Measurements from ENCODE around the gene USP7.
A peak's percentile ranks its signal among the peaks of the same experiment; 100 is the strongest.
"Not testable (repeated sequence)": the region's sequence is repeated elsewhere in the genome, so short reads cannot be mapped to it uniquely, and the experiment has no call there.

The USP7 gene

DNA sequence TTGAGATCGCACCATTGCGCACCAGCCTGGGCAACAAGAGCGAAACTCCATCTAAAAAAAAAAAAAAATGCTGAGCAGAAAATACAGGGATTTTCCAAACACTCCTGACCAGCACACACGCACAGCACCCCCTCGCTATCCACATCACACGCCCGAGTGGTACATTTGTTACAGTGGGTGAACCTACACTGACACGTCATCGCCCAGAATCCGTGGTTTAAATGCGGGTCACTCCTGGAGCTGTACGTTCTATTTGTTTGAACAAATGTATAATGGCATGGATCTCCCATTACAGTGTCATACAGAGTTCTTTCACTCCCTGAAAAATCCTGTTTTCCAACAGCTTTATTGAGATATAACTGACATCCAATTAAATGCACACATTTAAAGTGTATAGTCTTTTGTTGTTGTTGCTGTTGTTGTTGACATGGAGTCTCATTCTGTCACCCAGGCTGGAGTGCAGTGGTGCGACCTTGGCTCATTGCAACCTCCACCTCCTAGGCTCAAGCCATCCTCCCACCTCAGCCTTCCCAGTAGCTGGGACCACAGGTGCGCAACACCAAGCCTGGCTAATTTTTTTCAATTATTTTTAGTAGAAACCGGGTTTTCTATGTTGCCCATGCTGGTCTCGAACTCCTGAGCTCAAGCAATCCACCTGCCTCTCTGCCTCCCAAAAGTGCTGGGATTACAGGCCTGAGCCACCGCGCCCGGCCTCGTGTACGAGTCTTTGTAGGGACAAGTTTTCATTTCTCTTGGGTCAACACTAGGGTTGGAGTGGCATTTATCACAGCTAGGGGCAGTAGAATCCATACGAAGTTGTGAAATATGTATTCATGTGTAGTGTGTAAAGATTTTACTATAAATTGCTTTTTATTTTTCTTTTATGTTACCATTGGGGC is 90.5 kb downstream of the USP7 start:
- DNase-seq: no peak

DNA sequence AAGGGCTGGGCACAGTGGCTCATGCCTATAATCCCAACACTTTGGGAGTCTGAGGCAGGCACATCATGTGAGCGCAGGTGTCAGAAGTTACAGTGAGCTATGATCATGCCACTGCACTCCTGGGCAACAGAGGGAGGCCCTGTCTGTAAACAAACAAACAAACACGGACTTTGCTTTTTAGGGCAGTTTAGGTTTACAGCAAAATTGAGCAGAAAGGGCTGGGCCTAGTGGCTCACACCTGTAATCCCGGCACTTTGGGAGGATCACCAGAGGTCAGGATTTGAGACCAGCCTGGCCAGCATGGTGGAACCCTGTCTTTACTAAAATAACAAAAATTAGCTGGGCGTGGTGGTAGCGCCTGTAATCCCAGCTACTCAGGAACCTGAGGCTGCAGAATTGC is 91.6 kb downstream of the USP7 start:
- no peak for DNase-seq

DNA sequence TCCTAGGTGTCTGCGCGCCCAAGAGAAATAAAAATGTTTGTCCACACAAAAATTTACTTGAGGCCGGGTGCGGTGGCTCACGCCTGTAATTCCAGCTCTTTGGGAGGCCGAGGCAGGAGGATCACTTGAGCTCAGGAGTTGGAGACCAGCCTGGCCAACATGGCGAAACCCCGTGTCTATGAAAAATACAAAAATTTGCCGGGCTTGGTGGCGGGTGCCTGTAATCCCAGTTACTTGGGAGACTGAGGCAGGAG is 93.8 kb downstream of the USP7 start:
- DNase-seq: not testable (repeated sequence)

GRCh38 chr16:8869212-8869987 is 94.3 kb downstream of the USP7 start:
- no peak for DNase-seq

DNA sequence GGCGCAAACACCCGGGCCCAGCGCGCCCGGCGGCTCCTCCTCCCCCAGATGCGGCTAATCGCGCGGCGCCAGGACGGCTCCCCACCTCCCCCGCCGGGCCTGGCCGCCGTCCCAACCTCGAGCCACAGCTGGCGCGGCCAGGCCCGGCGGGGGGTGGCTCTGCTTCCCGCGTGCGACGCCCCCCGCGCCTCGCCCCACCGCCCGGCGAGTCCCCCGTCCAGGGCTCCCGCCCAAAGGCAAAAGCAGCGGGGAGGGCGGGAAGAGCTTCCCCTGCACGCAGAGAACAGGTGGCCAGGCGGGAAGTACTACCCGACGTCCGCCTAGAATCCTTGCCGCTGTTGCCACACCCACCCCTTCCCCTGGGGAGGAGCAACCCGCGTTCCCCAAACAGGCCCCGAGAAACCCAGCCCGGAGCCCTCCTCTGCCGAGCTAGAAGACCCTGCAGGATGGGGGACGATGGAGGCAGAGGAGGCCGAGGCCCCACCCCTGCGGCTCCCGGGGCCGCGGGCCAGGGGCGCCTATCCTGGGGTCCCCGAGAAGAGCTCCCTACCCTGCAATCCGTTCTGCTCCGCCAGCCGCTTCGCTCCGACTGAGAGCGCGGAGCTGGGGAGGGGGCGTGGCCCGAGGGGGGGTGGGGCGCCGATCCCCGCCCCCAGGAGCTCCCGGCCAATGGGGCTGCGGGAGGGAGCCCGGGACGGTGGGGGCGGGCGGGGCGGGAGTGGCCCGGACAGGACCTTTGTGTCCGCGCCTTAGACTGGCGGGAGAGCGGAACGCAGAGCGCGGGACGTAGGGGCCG is 95.1 kb downstream of the USP7 start, which contains the start of gene CARHSP1:
Gene CARHSP1, minus strand, starts transcription at position 591 of the 796 bp plus-strand sequence. CDS start 9,678 bp downstream, outside the sequence.
- peak; percentile 94 for DNase-seq

- DNase-seq: no peak
Observed at GRCh38 chr16:8867932-8868415, 95.7 kb downstream of the USP7 start.

- DNase-seq: peak; percentile 64
Observed at GRCh38 chr16:8867216-8867931, 96.3 kb downstream of the USP7 start.

- no peak for DNase-seq
Observed at GRCh38 chr16:8866884-8867215, 96.9 kb downstream of the USP7 start.

- peak; percentile 77 for DNase-seq
Observed at GRCh38 chr16:8866118-8866883, 97.4 kb downstream of the USP7 start.

DNA sequence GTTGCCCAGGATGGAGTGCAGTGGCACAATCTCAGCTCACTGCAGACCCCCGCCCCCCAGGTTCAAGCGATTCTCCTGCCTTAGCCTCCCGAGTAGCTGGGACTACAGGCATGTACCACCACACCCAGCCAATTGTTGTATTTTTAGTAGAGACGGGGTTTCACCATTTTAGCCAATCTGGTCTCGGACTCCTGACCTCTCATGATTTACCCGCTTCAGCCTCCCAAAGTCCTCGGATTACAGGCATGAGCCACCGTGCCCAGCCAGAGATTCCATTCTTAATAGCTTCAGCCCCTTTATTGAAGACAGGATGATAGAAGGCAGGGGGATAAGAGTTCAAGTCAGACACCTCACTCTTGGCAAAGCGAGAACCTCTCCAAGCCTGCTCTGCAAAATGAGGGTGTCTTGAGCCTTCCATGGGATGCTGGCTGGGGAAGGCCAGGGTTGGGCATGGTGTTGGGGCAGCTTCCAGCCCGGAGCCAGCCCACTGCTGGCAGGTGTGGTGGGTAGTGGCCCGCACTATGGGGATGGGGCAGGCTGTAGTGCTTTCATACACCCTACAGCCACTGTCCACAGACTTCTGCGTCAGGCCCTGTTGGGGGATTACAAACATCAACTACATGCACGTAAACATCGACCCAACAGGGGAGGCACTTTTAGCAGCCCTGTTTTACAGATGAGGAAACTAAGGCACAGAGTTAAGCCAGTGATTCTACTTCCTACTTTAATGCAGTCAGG is 98.4 kb downstream of the USP7 start:
- DNase-seq: no peak

GRCh38 chr16:8864480-8865110 is 99.1 kb downstream of the USP7 start:
- no peak for DNase-seq

- no peak for DNase-seq
Observed at GRCh38 chr16:8863594-8864424, 99.9 kb downstream of the USP7 start.

GRCh38 chr16:8862309-8863130 is 101.2 kb downstream of the USP7 start:
- no peak for DNase-seq

DNA sequence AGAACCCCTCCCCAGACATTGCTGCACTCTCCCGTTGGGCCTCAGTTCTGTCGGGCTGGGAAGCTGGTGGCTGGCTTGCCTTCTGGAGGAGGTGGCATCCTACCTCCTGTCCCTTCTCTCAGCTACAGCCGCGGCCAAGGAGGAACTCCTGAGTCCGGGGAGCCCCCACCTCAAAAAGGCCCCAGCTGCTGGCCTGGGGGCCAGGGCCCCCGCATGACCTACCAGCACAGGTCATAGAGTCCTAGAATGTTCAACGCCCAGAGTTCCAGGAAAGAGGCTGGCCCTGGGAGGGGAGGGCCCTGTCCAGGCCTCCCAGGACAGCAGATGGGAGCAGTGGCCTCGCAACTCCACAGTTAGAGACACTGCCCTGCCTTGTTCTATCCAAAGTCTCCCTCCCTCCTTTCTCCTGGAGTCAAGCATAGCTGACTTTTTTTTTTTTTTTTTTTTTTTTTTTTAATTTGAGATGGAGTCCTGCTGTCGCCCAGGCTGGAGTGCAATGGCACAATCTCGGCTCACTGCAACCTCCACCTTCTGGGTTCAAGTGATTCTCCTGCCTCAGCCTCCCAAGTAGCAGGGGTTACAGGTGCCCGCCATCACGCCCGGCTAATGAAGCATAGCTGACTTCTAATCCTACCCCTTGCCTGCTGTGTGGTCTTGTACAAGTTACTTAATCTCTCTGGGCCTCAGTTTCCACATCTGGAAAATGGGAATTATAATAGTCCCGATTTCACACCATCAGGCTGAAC is 102.0 kb downstream of the USP7 start:
- DNase-seq: no peak

GRCh38 chr16:8859913-8860881 is 103.5 kb downstream of the USP7 start:
- DNase-seq: no peak
